ENCODE results near the gene MARCHF2.

DNA sequence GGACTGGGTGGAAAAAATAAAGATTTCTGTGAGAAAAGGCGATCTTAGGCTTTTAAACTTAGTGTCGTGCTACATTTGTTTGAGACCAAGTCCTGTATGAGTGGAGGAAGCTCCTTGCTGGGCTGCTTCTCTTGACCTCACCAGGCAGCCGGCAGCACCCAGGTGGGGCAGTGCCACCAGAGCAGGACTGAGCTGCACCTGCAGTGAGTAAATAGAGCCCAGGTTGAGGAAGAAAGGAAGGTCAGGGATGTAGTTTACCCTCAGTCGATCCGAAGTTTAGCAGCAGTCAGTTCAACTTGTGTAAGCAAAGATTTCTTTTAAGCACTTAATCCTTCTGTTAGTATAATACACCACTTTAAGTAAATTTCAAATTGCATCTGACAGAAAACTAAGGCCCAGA is 45.3 kb downstream of the MARCHF2 start:
- no peak for TF ChIP-seq POLR2A (IDR thresholded peaks at IDR 0.05; ENCODE audit: low read depth, low read length)
- TF ChIP-seq EZH2 (IDR thresholded peaks at IDR 0.05; ENCODE audit: borderline replicate concordance, low read depth, low read length, severe bottlenecking), result no peak
